ENCODE data around the gene DIP2A.

Gene DIP2A

GRCh38 chr21:46561445-46562090 lies 102.9 kb downstream of the DIP2A start:
- Histone ChIP-seq H2AFZ (ENCODE audit: insufficient read depth, low read length, poor library complexity) (no peak overlapping the region), H3K4ac (ENCODE audit: low read depth, low read length) (no peak overlapping the region), H3K36me3 (ENCODE audit: control insufficient read depth in 1 of 2, insufficient read depth in 2 of 2, low read length in 2 of 2) (peaks cover 77 to 86% of the 10 kb centered on the region in 2 experiments), H3K9me3 (ENCODE audit: insufficient read depth, low read depth, low read length) (peaks cover 1% of the 10 kb centered on the region), H3K27ac (ENCODE audit: low read depth, low read length) (no peak overlapping the region), H3K4me3 (ENCODE audit: low read depth, low read length) (no peak overlapping the region), H3K27me3 (ENCODE audit: insufficient read depth, low read length) (no peaks in the 10 kb centered on the region), H3K23ac (ENCODE audit: low read length) (no peak overlapping the region), H3K9ac (ENCODE audit: low read length) (no peak overlapping the region), H3K18ac (ENCODE audit: low read length) (no peak overlapping the region), H2BK5ac (ENCODE audit: low read depth, low read length, poor library complexity) (no peak overlapping the region), H2BK120ac (ENCODE audit: insufficient read depth, low read length, poor library complexity) (no peak overlapping the region), H3K14ac (ENCODE audit: low read length) (no peak overlapping the region), H2AK5ac (ENCODE audit: low read length) (no peak overlapping the region), H3K79me2 (ENCODE audit: control insufficient read depth, insufficient read depth, low read length, poor library complexity) (no peaks in the 10 kb centered on the region), H3K4me2 (ENCODE audit: low read length) (no peak overlapping the region), H2BK12ac (ENCODE audit: low read length) (no peak overlapping the region), H3K79me1 (ENCODE audit: low read length) (no peaks in the 10 kb centered on the region), H3K4me1 (ENCODE audit: control insufficient read depth in 1 of 2, insufficient read depth in 2 of 2, low read length in 2 of 2) (no peaks in the 10 kb centered on the region), H4K8ac (ENCODE audit: low read depth, low read length) (no peak overlapping the region), H4K12ac (ENCODE audit: low read depth, low read length) (no peak overlapping the region), H4K91ac (ENCODE audit: low read depth, low read length) (no peak overlapping the region)
- WGBS (ENCODE audit: extremely low coverage, insufficient coverage, insufficient read length) = no CpG with 5 or more reads among the region's 19 CpGs
- no peak for DNase-seq

GRCh38 chr21:46562472-46562871 lies 103.8 kb downstream of the DIP2A start:
- Histone ChIP-seq H2AK5ac (ENCODE audit: low read length) (no peak overlapping the region), H3K23ac (ENCODE audit: low read length) (no peak overlapping the region), H4K91ac (ENCODE audit: low read depth, low read length) (no peak overlapping the region), H3K4me3 (ENCODE audit: low read depth, low read length) (no peak overlapping the region), H4K8ac (ENCODE audit: low read depth, low read length) (no peak overlapping the region), H3K9me3 (ENCODE audit: insufficient read depth, low read depth, low read length) (peaks cover 3% of the 10 kb centered on the region), H3K36me3 (ENCODE audit: control insufficient read depth in 1 of 2, insufficient read depth in 2 of 2, low read length in 2 of 2) (peaks cover 76 to 84% of the 10 kb centered on the region in 2 experiments), H3K79me1 (ENCODE audit: low read length) (no peaks in the 10 kb centered on the region), H3K27ac (ENCODE audit: low read depth, low read length) (no peak overlapping the region), H3K27me3 (ENCODE audit: insufficient read depth, low read length) (no peaks in the 10 kb centered on the region), H3K4me2 (ENCODE audit: low read length) (no peak overlapping the region), H3K4ac (ENCODE audit: low read depth, low read length) (no peak overlapping the region), H3K4me1 (ENCODE audit: control insufficient read depth in 1 of 2, insufficient read depth in 2 of 2, low read length in 2 of 2) (no peaks in the 10 kb centered on the region), H2BK5ac (ENCODE audit: low read depth, low read length, poor library complexity) (no peak overlapping the region), H3K18ac (ENCODE audit: low read length) (no peak overlapping the region), H4K12ac (ENCODE audit: low read depth, low read length) (no peak overlapping the region), H3K79me2 (ENCODE audit: control insufficient read depth, insufficient read depth, low read length, poor library complexity) (no peaks in the 10 kb centered on the region), H3K14ac (ENCODE audit: low read length) (no peak overlapping the region), H2AFZ (ENCODE audit: insufficient read depth, low read length, poor library complexity) (no peak overlapping the region), H3K9ac (ENCODE audit: low read length) (no peak overlapping the region), H2BK12ac (ENCODE audit: low read length) (no peak overlapping the region), H2BK120ac (ENCODE audit: insufficient read depth, low read length, poor library complexity) (no peak overlapping the region)
- WGBS (ENCODE audit: extremely low coverage, insufficient coverage, insufficient read length) = no CpG with 5 or more reads among the region's 10 CpGs
- no peak for DNase-seq

- H3K27me3 ChIP-seq (ENCODE audit: insufficient read depth, low read length) = no peaks in the 10 kb centered on the region
- no peak overlapping the region for H3K4me2 ChIP-seq (ENCODE audit: low read length)
- no peak for DNase-seq
- peaks cover 74 to 83% of the 10 kb centered on the region in 2 experiments for H3K36me3 ChIP-seq (ENCODE audit: control insufficient read depth in 1 of 2, insufficient read depth in 2 of 2, low read length in 2 of 2)
- no peaks in the 10 kb centered on the region for H3K79me2 ChIP-seq (ENCODE audit: control insufficient read depth, insufficient read depth, low read length, poor library complexity)
- no peak overlapping the region for H3K4me3 ChIP-seq (ENCODE audit: low read depth, low read length)
- no peak overlapping the region for H3K18ac ChIP-seq (ENCODE audit: low read length)
- H3K79me1 ChIP-seq (ENCODE audit: low read length) = no peaks in the 10 kb centered on the region
- H3K9ac ChIP-seq (ENCODE audit: low read length) = no peak overlapping the region
- no peak overlapping the region for H4K91ac ChIP-seq (ENCODE audit: low read depth, low read length)
- no peak overlapping the region for H2BK5ac ChIP-seq (ENCODE audit: low read depth, low read length, poor library complexity)
- H3K4ac ChIP-seq (ENCODE audit: low read depth, low read length) = no peak overlapping the region
- H3K23ac ChIP-seq (ENCODE audit: low read length) = no peak overlapping the region
- no peak overlapping the region for H3K14ac ChIP-seq (ENCODE audit: low read length)
- no peak overlapping the region for H4K8ac ChIP-seq (ENCODE audit: low read depth, low read length)
- no peak overlapping the region for H2BK12ac ChIP-seq (ENCODE audit: low read length)
- no peak overlapping the region for H4K12ac ChIP-seq (ENCODE audit: low read depth, low read length)
- whole genome bisulfite sequencing (ENCODE audit: extremely low coverage, insufficient coverage, insufficient read length) = no CpG with 5 or more reads among the region's 14 CpGs
- no peak overlapping the region for H2BK120ac ChIP-seq (ENCODE audit: insufficient read depth, low read length, poor library complexity)
- H2AK5ac ChIP-seq (ENCODE audit: low read length) = no peak overlapping the region
- H3K4me1 ChIP-seq (ENCODE audit: control insufficient read depth in 1 of 2, insufficient read depth in 2 of 2, low read length in 2 of 2) = no peaks in the 10 kb centered on the region
- H2AFZ ChIP-seq (ENCODE audit: insufficient read depth, low read length, poor library complexity) = no peak overlapping the region
- no peak overlapping the region for H3K27ac ChIP-seq (ENCODE audit: low read depth, low read length)
- H3K9me3 ChIP-seq (ENCODE audit: insufficient read depth, low read depth, low read length) = peaks cover 3% of the 10 kb centered on the region
These were observed 104.4 kb downstream of the DIP2A start for GRCh38 chr21:46562964-46563607.

GRCh38 chr21:46564391-46564790 lies 105.7 kb downstream of the DIP2A start:
- H4K8ac ChIP-seq (ENCODE audit: low read depth, low read length) = no peak overlapping the region
- H3K4ac ChIP-seq (ENCODE audit: low read depth, low read length) = no peak overlapping the region
- no peak overlapping the region for H3K4me3 ChIP-seq (ENCODE audit: low read depth, low read length)
- no peak overlapping the region for H2AFZ ChIP-seq (ENCODE audit: insufficient read depth, low read length, poor library complexity)
- no peak overlapping the region for H3K9ac ChIP-seq (ENCODE audit: low read length)
- DNase-seq = no peak
- no CpG with 5 or more reads among the region's 10 CpGs for whole genome bisulfite sequencing (ENCODE audit: extremely low coverage, insufficient coverage, insufficient read length)
- H3K4me2 ChIP-seq (ENCODE audit: low read length) = no peak overlapping the region
- H2AK5ac ChIP-seq (ENCODE audit: low read length) = no peak overlapping the region
- no peak overlapping the region for H3K27ac ChIP-seq (ENCODE audit: low read depth, low read length)
- H2BK12ac ChIP-seq (ENCODE audit: low read length) = no peak overlapping the region
- H3K9me3 ChIP-seq (ENCODE audit: insufficient read depth, low read depth, low read length) = peaks cover 3% of the 10 kb centered on the region
- H4K12ac ChIP-seq (ENCODE audit: low read depth, low read length) = no peak overlapping the region
- H2BK5ac ChIP-seq (ENCODE audit: low read depth, low read length, poor library complexity) = no peak overlapping the region
- no peaks in the 10 kb centered on the region for H3K27me3 ChIP-seq (ENCODE audit: insufficient read depth, low read length)
- H3K36me3 ChIP-seq (ENCODE audit: control insufficient read depth in 1 of 2, insufficient read depth in 2 of 2, low read length in 2 of 2) = peaks cover 69 to 79% of the 10 kb centered on the region in 2 experiments
- no peak overlapping the region for H4K91ac ChIP-seq (ENCODE audit: low read depth, low read length)
- H3K14ac ChIP-seq (ENCODE audit: low read length) = no peak overlapping the region
- no peak overlapping the region for H3K18ac ChIP-seq (ENCODE audit: low read length)
- no peaks in the 10 kb centered on the region for H3K79me1 ChIP-seq (ENCODE audit: low read length)
- H3K79me2 ChIP-seq (ENCODE audit: control insufficient read depth, insufficient read depth, low read length, poor library complexity) = no peaks in the 10 kb centered on the region
- H3K4me1 ChIP-seq (ENCODE audit: control insufficient read depth in 1 of 2, insufficient read depth in 2 of 2, low read length in 2 of 2) = no peaks in the 10 kb centered on the region
- H2BK120ac ChIP-seq (ENCODE audit: insufficient read depth, low read length, poor library complexity) = no peak overlapping the region
- H3K23ac ChIP-seq (ENCODE audit: low read length) = no peak overlapping the region

Data from trophoblast cell (in vitro differentiated cells and primary cell).